Trophoblast cell (in vitro differentiated cells and primary cell): ENCODE data around the gene SMG5.

Source experiments
- DNase-seq, 2 donors: peaks; one replicate each; pipeline ENCODE4 v3.0.0-alpha.2; 2016
- H2AFZ ChIP-seq: 2 replicates; pipeline ENCODE4 v1.6.1; 2013; ENCODE audit warnings: low read length, moderate library complexity, mild to moderate bottlenecking; ENCODE audit not compliant: insufficient read depth, poor library complexity
- H2AK5ac ChIP-seq: 2 replicates; pipeline ENCODE4 v1.6.1; 2013; ENCODE audit warnings: mild to moderate bottlenecking, low read length
- H2BK120ac ChIP-seq: 2 replicates; pipeline ENCODE4 v1.6.1; 2013; ENCODE audit warnings: low read length, mild to moderate bottlenecking, moderate library complexity; ENCODE audit not compliant: insufficient read depth, poor library complexity
- H2BK12ac ChIP-seq: 2 replicates; pipeline ENCODE4 v1.6.1; 2013; ENCODE audit warnings: mild to moderate bottlenecking, low read length, moderate library complexity
- H2BK5ac ChIP-seq: 2 replicates; pipeline ENCODE4 v1.6.1; 2013; ENCODE audit warnings: low read length, low read depth, moderate library complexity, mild to moderate bottlenecking; ENCODE audit not compliant: poor library complexity
- H3K14ac ChIP-seq: 2 replicates; pipeline ENCODE4 v1.6.1; 2013; ENCODE audit warnings: mild to moderate bottlenecking, low read length
- H3K18ac ChIP-seq: 2 replicates; pipeline ENCODE4 v1.6.1; 2013; ENCODE audit warnings: mild to moderate bottlenecking, low read length
- H3K23ac ChIP-seq: 2 replicates; pipeline ENCODE4 v1.6.1; 2013; ENCODE audit warnings: low read length
- H3K27ac ChIP-seq: 2 replicates; pipeline ENCODE4 v1.5.1; 2013; ENCODE audit warnings: low read depth, mild to moderate bottlenecking, inconsistent platforms, low read length, moderate library complexity
- H3K27me3 ChIP-seq: 2 replicates; pipeline ENCODE4 v1.6.1; 2013; ENCODE audit warnings: inconsistent platforms, mild to moderate bottlenecking, low read length, moderate library complexity; ENCODE audit not compliant: insufficient read depth
- H3K36me3 ChIP-seq, 2 experiments: 1 replicate in 1 of 2; 2 replicates in 1 of 2; pipeline ENCODE4 v1.6.1; 2013; ENCODE audit warnings: low read length in 2 of 2, mild to moderate bottlenecking in 2 of 2, moderate library complexity in 1 of 2; ENCODE audit not compliant: insufficient read depth in 2 of 2, control insufficient read depth in 1 of 2
- H3K4ac ChIP-seq: 2 replicates; pipeline ENCODE4 v1.6.1; 2013; ENCODE audit warnings: low read depth, mild to moderate bottlenecking, low read length, moderate library complexity
- H3K4me1 ChIP-seq, 2 experiments: 1 replicate in 1 of 2; 2 replicates in 1 of 2; pipeline ENCODE4 v1.6.1; 2013; ENCODE audit warnings: low read length in 2 of 2, mild to moderate bottlenecking in 2 of 2, moderate library complexity in 1 of 2; ENCODE audit not compliant: insufficient read depth in 2 of 2, control insufficient read depth in 1 of 2
- H3K4me2 ChIP-seq: 2 replicates; pipeline ENCODE4 v1.6.1; 2013; ENCODE audit warnings: inconsistent platforms, mild to moderate bottlenecking, low read length, moderate library complexity
- H3K4me3 ChIP-seq: 2 replicates; pipeline ENCODE4 v1.5.1; 2013; ENCODE audit warnings: mild to moderate bottlenecking, low read depth, low read length, inconsistent platforms
- H3K79me1 ChIP-seq: one replicate; pipeline ENCODE4 v1.6.1; 2013; ENCODE audit warnings: low read length
- H3K79me2 ChIP-seq: 2 replicates; pipeline ENCODE4 v1.6.1; 2013; ENCODE audit warnings: low read length, mild to moderate bottlenecking; ENCODE audit not compliant: control insufficient read depth, insufficient read depth, poor library complexity
- H3K9ac ChIP-seq: 2 replicates; pipeline ENCODE4 v1.6.1; 2013; ENCODE audit warnings: mild to moderate bottlenecking, low read length
- H3K9me3 ChIP-seq: 2 replicates; pipeline ENCODE4 v1.6.1; 2013; ENCODE audit warnings: low read depth, mild to moderate bottlenecking, control low read depth, inconsistent platforms, low read length; ENCODE audit not compliant: insufficient read depth
- H4K12ac ChIP-seq: 2 replicates; pipeline ENCODE4 v1.6.1; 2013; ENCODE audit warnings: low read depth, mild to moderate bottlenecking, low read length, moderate library complexity
- H4K8ac ChIP-seq: 2 replicates; pipeline ENCODE4 v1.6.1; 2013; ENCODE audit warnings: low read depth, mild to moderate bottlenecking, low read length, moderate library complexity
- H4K91ac ChIP-seq: one replicate; pipeline ENCODE4 v1.6.1; 2013; ENCODE audit warnings: low read depth, mild to moderate bottlenecking, low read length, moderate library complexity
- WGBS: extraction: QIAGEN DNeasy Blood & Tissue Kit; methylation state at CpG from one replicate; pipeline ENCODE4 v1.1.7; 2013; ENCODE audit warnings: missing lambda C conversion rate; ENCODE audit not compliant: insufficient read length, insufficient coverage; ENCODE audit errors: extremely low coverage; 5-methylcytosine and 5-hydroxymethylcytosine counted together

SMG5 gene

DNA sequence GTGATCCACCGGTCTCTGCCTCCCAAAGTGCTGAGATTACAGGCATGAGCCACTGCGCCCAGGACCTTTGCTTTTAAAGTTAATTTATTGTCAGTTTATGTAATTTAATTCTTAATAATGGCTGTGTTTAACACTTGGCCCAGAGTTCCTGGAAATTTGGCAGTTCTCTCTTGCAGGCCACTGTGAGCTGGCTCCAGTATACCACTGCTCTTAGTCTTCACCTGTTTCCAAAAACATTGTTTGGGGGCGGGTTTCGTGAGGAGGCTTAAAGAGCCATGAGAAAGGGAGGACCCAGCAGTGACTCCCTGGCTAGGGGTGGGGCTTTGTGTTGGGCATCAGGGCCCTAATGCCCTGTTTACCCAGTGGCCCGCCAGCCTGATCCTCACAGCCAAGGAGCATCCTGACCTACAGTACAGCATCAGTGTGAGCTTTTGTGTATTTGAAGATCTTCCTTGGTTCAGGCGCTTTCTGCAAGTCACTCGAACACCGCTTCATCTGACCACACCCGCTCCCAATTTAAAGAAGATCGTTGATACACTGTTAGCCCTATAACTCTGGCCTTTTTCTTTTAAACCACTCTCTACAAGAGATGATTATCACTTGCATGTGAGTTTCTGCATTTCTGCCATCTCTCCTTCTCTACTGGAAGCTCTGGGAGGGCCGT, 52.7 kb downstream of the SMG5 start:
- no peak overlapping the region for H4K12ac ChIP-seq
- no peaks in the 10 kb centered on the region for H3K27me3 ChIP-seq
- no peak overlapping the region for H2AFZ ChIP-seq
- no peak overlapping the region for H3K14ac ChIP-seq
- H4K91ac ChIP-seq: no peak overlapping the region
- no peak overlapping the region for H2AK5ac ChIP-seq
- H3K36me3 ChIP-seq: peaks cover 10 to 13% of the 10 kb centered on the region in 2 experiments
- H3K27ac ChIP-seq: no peak overlapping the region
- WGBS: no CpG with 5 or more reads among the region's 11 CpGs
- no peak overlapping the region for H3K9ac ChIP-seq
- H3K18ac ChIP-seq: no peak overlapping the region
- H3K23ac ChIP-seq: no peak overlapping the region
- no peak overlapping the region for H3K4me3 ChIP-seq
- DNase-seq: no peak
- H3K4me2 ChIP-seq: no peak overlapping the region
- H3K9me3 ChIP-seq: no peaks in the 10 kb centered on the region
- no peak overlapping the region for H4K8ac ChIP-seq
- H3K4ac ChIP-seq: no peak overlapping the region
- H2BK12ac ChIP-seq: no peak overlapping the region
- H3K79me1 ChIP-seq: peaks cover 3% of the 10 kb centered on the region
- H2BK5ac ChIP-seq: no peak overlapping the region
- no peaks in the 10 kb centered on the region for H3K79me2 ChIP-seq
- H3K4me1 ChIP-seq: peaks cover 8 to 21% of the 10 kb centered on the region in 2 experiments
- no peak overlapping the region for H2BK120ac ChIP-seq

DNA sequence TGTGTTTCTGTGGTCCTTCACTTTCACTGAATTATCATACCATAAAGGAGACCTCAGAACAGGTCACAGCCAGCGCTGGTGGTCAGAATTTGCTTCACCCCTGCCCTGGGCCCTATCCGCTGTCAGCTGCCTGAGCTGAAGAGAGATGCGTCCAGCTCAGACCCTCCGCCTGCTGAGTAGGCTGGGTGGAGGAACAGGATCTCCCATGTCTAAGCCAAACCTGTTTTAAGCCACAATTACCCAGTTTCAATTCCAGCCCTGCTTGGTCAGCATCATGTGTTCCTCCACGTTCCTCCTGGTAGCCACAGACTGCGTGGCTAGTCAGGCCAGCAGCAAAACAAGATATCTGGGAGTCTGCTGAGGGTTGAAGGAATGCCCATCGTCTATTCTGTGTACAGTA, 54.1 kb downstream of the SMG5 start:
- H2BK120ac ChIP-seq: no peak overlapping the region
- no peak overlapping the region for H4K12ac ChIP-seq
- H3K9me3 ChIP-seq: no peaks in the 10 kb centered on the region
- H3K4ac ChIP-seq: no peak overlapping the region
- H3K4me2 ChIP-seq: no peak overlapping the region
- no peak overlapping the region for H3K18ac ChIP-seq
- peaks cover 5 to 16% of the 10 kb centered on the region in 2 experiments for H3K4me1 ChIP-seq
- peaks cover 8 to 12% of the 10 kb centered on the region in 2 experiments for H3K36me3 ChIP-seq
- H4K91ac ChIP-seq: no peak overlapping the region
- no peaks in the 10 kb centered on the region for H3K27me3 ChIP-seq
- no peak for DNase-seq
- H3K79me2 ChIP-seq: no peaks in the 10 kb centered on the region
- H2BK5ac ChIP-seq: no peak overlapping the region
- no peak overlapping the region for H3K14ac ChIP-seq
- no peak overlapping the region for H4K8ac ChIP-seq
- H2AK5ac ChIP-seq: no peak overlapping the region
- no peak overlapping the region for H2BK12ac ChIP-seq
- H3K4me3 ChIP-seq: no peak overlapping the region
- H3K79me1 ChIP-seq: peaks cover under 1% of the 10 kb centered on the region
- no peak overlapping the region for H2AFZ ChIP-seq
- no CpG with 5 or more reads among the region's 7 CpGs for WGBS
- no peak overlapping the region for H3K9ac ChIP-seq
- H3K23ac ChIP-seq: no peak overlapping the region
- H3K27ac ChIP-seq: no peak overlapping the region

GRCh38 chr1:156226782-156227181, 55.8 kb downstream of the SMG5 start:
- Histone ChIP-seq H3K4me1 (peaks cover 0 to 3% of the 10 kb centered on the region in 2 experiments), H3K36me3 (peaks cover 18 to 26% of the 10 kb centered on the region in 2 experiments), H4K12ac (no peak overlapping the region), H2AK5ac (no peak overlapping the region), H2BK120ac (no peak overlapping the region), H3K4ac (no peak overlapping the region), H3K27me3 (no peaks in the 10 kb centered on the region), H3K79me2 (no peaks in the 10 kb centered on the region), H3K9ac (no peak overlapping the region), H3K4me2 (no peak overlapping the region), H2BK5ac (no peak overlapping the region), H4K8ac (no peak overlapping the region), H4K91ac (no peak overlapping the region), H3K9me3 (no peaks in the 10 kb centered on the region), H2AFZ (no peak overlapping the region), H3K27ac (no peak overlapping the region), H2BK12ac (no peak overlapping the region), H3K18ac (no peak overlapping the region), H3K79me1 (no peaks in the 10 kb centered on the region), H3K23ac (no peak overlapping the region), H3K4me3 (no peak overlapping the region), H3K14ac (no peak overlapping the region)
- DNase-seq: no peak
- WGBS: no CpG with 5 or more reads among the region's 4 CpGs

DNA sequence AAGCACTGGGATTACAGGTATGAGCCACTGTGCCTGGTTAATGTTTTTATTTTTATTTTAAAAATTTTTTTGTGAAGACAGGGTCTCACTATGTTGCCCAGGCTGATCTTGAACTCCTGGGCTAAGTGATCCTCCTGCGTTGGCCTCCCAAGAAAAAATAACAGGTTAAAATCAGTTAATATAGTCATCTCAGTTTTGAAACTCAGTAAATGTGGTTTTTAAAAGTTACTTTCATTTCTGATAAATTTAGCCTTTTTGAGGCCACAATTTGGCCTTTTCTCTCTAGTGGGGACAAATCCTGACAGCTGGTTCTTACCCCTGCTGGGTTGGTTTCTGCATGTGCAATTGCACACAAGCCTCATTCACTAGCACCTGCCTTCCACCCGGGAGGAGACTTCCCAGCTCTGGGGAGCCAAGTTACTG, 56.5 kb downstream of the SMG5 start:
- Histone ChIP-seq H2BK12ac (no peak overlapping the region), H3K23ac (no peak overlapping the region)

More for the DNA sequence above, 56.5 kb downstream of the SMG5 start:
- H3K36me3 ChIP-seq: peaks cover 21 to 29% of the 10 kb centered on the region in 2 experiments
- no peak overlapping the region for H3K9ac ChIP-seq
- DNase-seq: no peak
- H3K4me3 ChIP-seq: no peak overlapping the region
- H3K4me1 ChIP-seq: peaks cover 0 to 2% of the 10 kb centered on the region in 2 experiments
- no peak overlapping the region for H2AK5ac ChIP-seq
- no peak overlapping the region for H4K91ac ChIP-seq
- no peaks in the 10 kb centered on the region for H3K79me1 ChIP-seq
- H3K4ac ChIP-seq: no peak overlapping the region
- H3K14ac ChIP-seq: no peak overlapping the region
- H3K18ac ChIP-seq: no peak overlapping the region
- no peak overlapping the region for H2BK5ac ChIP-seq
- H4K12ac ChIP-seq: no peak overlapping the region
- H3K9me3 ChIP-seq: no peaks in the 10 kb centered on the region
- no peak overlapping the region for H2BK120ac ChIP-seq
- H3K27me3 ChIP-seq: no peaks in the 10 kb centered on the region
- no peak overlapping the region for H3K4me2 ChIP-seq
- H2AFZ ChIP-seq: no peak overlapping the region
- WGBS: no CpG with 5 or more reads among the region's 2 CpGs
- H3K79me2 ChIP-seq: no peaks in the 10 kb centered on the region
- no peak overlapping the region for H4K8ac ChIP-seq
- no peak overlapping the region for H3K27ac ChIP-seq
